Liver (tissue), 3 donors: Measurements from ENCODE around the gene HINT2.

ENCODE experiments used
- CTCF ChIP-seq: fragments of 150-350 bp; IDR thresholded peaks from 2 replicates; pipeline ENCODE4 v1.5.1; 2017; ENCODE audit warnings: improper control_type of control experiment, low read depth, low read length; ENCODE audit not compliant: missing input control
- EGR1 ChIP-seq, 2 donors: IDR thresholded peaks; 2 replicates each; pipeline ENCODE4 v1.6.1; 2016 to 2018; ENCODE audit warnings: antibody characterized with exemption in 2 of 2, low read depth in 2 of 2
- MAX ChIP-seq: IDR thresholded peaks from 2 replicates; pipeline ENCODE4 v1.6.1; 2016; ENCODE audit warnings: antibody characterized with exemption
- RAD21 ChIP-seq, 2 donors: IDR thresholded peaks; 2 replicates each; pipeline ENCODE4 v1.6.1; 2016; ENCODE audit warnings: antibody characterized with exemption in 2 of 2, mild to moderate bottlenecking in 2 of 2
- REST ChIP-seq: IDR thresholded peaks from 2 replicates; pipeline ENCODE4 v1.6.1; 2016; ENCODE audit warnings: antibody characterized with exemption, mild to moderate bottlenecking
- donor health status: healthy.
- donor health status: healthy.

DNA sequence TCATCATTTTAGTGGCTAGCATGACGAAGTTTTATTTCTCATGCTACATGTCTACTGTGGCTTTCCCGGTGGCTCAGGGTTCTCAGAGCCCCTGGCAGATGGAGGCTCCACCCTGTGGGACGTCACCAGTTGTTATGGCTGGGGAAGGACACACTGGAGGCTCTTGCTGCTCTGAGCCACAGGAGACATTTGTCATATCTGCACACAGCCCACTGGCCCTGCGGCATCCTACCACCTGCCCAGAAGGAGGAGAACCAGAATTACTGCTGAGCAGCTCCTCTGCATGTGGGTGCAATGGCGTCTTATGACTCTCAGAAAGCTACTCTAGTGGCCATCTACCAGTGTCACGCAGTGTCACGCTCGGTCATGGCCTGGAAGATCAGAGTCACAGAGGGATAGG, 48.7 kb upstream of the HINT2 start:
- TF ChIP-seq RAD21 (IDR thresholded peaks at IDR 0.05) (no peak), MAX (no peak), CTCF (no peak), EGR1 (IDR thresholded peaks at IDR 0.05; ENCODE audit: low read depth in 2 of 2) (no peak), REST (no peak)
